ENCODE data around the gene NR3C2.
"Not testable (repeated sequence)": the region's sequence is repeated elsewhere in the genome, so short reads cannot be mapped to it uniquely, and the experiment has no call there.

NR3C2 gene

GRCh38 chr4:148211533-148211932, 230.7 kb downstream of the NR3C2 start:
- no peak for DNase-seq

GRCh38 chr4:148210661-148211060, 231.6 kb downstream of the NR3C2 start:
- no peak for DNase-seq

DNA sequence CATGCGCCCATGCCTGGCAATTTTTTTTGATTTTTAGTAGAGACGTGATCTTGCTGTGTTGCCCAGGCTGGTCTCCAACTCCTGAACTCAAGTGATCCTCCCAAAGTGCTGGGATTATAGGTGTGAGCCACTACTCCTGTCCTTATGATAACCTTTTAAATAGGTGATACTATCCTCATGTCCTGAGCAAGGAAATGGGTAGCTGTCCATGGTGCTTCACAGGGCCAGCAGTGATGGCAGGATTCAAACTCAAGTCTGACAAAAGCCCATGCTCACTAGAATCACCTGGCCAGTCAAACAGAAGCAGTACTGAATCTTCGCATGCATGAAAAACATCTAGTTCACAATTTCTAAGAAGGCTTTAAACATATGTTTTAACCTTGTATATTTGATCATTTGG, 235.1 kb downstream of the NR3C2 start:
- DNase-seq = no peak

DNA sequence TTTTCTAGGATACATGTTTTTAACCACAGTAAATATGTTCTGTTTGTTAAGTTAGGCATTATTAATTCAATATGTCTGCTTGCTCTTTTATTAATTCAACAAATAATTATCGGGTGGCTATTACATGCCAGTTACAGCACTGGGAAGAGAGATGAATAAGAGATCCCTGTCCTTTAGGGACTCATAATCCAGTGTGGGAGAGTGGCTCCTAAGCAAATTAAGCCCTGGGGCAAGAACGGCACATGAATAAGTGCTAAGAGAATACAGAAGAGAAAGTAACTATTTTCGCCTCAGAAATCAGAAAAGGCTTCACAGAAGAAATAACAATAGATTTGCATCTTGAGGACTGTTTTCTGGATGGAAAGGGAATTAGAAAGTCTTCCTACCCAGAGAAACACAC, 236.7 kb downstream of the NR3C2 start:
- DNase-seq = no peak

DNA sequence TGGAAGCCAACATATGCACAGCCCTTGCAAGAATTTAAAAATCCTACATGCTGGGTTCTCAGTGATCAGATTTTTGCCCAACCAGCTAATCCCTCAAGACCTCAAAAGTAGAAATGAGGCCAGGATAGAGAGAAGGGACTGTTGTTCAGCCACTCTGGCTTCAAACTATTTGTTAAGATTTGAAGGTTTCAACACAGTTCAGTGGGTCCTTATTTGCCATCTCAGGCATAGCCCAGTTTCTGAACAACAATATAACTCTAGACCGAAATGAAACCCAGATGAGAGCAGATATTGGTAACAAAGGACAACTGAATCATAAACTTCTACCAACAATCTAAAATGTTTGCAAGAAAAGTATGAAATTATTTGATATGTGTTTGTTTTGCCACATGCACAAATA, 237.3 kb downstream of the NR3C2 start:
- DNase-seq = no peak

- no peak for DNase-seq
Observed at GRCh38 chr4:148204171-148204570, 238.0 kb downstream of the NR3C2 start.

- DNase-seq = no peak
Observed at GRCh38 chr4:148203056-148203898, 238.9 kb downstream of the NR3C2 start.

GRCh38 chr4:148200960-148201359, 241.3 kb downstream of the NR3C2 start:
- no peak for DNase-seq

- DNase-seq = no peak
Observed at GRCh38 chr4:148196164-148196563, 246.1 kb downstream of the NR3C2 start.

- DNase-seq = no peak
Observed at GRCh38 chr4:148192526-148192925, 249.7 kb downstream of the NR3C2 start.

- DNase-seq = not testable (repeated sequence)
Observed at GRCh38 chr4:148187454-148188222, 254.6 kb downstream of the NR3C2 start.

- no peak for DNase-seq
Observed at GRCh38 chr4:148184922-148185321, 257.3 kb downstream of the NR3C2 start.

DNA sequence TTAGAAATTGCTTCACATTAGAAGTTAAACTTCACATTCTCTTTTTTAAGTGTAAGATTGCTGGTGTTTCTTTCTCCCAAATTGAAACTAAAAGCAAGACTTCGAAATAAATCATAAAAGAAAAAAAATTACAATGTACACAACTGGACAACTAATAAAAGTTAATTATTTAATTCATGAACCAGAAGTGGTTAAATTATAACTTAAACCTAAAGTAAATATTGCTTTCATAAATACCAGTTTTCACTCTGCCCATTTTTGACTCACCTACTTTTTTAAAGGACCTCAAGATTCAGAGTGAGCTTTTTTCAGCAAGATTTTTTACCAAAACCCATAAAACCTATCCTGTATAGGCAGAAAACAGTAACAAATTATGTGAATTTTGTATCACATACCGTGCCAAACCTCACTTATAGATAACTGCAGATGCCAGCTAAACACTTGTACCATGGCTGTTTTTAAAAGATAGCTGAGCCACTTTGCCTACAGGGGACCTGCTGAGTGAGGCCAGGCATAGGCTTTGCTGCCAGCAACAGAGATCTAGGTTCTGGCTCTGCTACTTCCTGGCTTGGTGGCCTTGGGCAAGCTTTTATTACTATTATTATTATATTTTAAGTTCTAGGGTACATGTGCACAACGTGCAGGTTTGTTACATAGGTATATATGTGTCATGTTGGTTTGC, 259.8 kb downstream of the NR3C2 start:
- no peak for DNase-seq

DNA sequence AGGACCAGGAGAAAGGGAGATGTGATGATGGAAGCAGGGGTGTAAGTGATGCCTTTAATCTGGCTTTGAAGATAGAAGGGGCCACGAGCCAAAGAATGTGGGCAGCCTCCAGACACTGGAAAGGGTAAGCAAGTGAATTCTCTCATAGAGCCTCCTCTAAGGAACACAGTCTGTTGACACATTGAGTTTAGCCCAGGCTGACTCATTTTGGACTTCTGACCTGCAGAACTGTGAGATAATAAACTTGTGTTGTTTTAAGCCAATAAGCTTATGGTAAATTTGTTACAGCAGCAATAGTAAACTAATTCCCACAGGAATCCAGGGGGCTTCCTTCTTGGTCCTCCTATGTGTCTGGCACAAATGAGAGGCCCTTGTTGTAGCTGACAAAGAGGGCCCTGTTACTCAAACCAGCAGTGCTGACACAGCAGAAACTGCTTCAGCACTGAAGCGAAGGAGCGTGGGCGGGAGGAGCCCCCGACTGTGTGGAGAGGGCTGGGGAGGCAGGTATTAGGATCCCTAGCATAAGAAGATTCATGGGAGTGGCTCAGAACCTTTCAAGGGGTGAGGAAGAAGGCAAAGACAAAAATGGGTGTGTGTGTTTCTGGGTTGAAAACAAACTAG, 268.7 kb downstream of the NR3C2 start:
- no peak for DNase-seq

- DNase-seq = no peak
Observed at GRCh38 chr4:148171596-148171995, 270.6 kb downstream of the NR3C2 start.

DNA sequence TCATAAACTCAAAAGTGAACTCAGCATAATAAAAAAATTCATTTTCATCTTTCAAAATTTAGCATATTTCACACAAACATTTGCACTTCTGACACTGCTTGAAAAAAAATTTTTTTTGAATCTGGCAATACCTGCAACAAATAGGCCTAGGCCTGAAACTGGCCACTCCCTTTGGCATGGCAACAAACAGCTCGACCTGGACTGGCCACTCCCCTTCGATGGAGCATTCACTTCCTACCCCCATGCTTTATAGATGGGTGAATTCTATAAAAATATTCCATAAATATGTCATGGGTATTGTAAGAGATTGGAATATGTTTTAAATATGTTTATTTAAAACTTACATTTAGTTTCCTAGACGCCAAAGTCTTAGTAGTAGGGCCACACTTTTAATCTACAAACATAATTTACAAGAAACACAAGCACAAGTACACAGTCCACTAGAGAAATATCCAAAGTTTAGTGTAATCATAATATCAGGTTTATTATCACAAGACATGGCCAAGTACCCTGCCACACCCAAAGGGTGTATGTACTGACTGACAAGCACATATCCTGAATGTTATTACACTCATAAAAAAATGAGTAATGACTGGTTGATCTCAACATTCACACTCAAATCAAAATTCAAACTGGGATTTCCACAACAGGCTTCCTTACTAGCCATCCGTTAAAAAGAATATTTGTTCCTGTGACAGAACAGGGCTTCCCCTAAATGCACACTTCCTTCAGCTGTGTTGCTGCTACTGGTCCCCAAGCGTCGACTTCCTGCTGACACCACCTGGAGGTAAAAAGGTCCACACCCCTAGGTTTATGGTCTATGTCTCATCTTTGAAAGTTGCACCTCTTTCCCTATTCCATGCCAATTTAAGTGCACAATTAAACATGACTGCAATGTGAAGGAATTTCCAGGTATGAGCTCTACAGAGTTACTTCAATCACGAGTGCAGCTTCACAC, 271.5 kb downstream of the NR3C2 start:
- no peak for DNase-seq

DNA sequence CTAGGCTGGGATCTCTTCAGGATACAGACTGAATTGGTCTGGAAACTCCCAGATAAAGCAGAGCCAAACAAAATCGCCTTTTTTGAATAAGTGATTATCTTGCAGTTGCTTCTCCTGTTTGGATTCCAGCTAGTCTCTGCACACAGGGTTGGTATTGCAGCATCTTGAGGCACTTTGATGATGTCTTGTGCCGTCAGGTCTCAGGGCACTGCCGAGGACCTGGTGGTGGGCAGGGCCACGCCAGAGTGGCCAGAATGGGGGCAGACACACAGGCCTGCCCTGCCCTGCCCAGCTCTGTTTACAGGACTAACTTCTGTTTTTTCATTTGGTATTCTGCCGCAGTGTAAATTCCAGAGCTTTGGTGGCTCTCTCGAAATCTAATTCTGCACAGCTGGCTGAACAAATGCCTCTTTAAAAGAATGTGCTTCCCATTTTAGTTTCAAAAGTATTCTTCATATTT, 276.1 kb downstream of the NR3C2 start:
- no peak for DNase-seq

DNA sequence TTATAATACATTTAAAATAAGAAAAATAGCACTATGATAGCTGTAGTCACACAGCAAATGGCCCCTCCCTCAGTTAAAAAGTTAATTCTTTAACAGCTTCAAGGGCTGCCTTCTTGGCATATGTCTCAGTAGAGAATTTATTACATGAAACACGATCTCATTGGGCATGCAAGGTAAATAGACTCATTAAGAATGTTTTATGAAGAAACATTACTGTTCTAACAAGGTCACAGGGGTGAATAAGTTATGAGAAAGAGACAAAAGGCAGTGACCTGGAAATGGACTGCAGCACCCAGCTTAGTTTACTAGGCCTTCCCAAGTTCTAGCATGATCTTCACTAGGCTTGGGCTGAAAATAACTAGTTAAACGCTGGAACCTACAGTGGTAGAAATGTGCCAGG, 277.7 kb downstream of the NR3C2 start:
- no peak for DNase-seq

DNA sequence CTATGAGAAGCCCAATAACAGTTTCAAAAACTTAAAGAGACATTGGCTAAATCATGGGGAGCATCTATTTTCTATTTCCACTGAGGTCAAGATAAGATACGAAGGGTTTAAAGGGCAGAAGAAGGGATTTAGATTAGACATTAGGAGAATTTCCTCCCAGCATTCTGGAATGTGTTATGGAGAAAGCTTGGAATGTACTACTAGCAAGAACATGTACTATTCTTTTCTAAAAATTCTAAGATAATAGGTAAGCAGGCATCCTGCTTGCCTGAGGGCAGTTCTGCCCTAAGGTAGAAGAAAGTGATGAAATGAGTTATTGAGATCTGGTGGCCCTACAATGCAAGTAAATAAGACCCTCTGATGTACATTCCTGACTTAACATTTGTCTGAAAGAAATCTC, 279.2 kb downstream of the NR3C2 start:
- DNase-seq = no peak

GRCh38 chr4:148162519-148162918, 279.7 kb downstream of the NR3C2 start:
- DNase-seq = no peak

DNA sequence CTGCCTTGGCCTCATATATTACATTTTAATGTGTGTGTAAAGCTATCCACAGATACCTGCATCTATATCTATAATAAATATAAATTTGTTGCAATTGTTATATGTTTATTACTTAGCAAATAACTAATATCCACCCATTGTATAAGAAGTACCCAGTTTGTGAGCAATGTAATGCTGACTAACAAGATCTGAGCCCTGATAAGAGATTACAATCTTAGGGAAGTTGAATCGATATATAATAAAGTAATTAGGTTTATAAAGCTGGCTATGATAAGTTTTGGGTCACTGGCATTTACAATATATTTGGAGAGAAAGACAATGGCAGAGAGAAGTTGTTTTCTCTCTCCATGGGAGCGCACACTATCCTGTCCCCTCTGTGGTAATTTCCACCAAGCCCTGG, 280.6 kb downstream of the NR3C2 start:
- no peak for DNase-seq

DNA sequence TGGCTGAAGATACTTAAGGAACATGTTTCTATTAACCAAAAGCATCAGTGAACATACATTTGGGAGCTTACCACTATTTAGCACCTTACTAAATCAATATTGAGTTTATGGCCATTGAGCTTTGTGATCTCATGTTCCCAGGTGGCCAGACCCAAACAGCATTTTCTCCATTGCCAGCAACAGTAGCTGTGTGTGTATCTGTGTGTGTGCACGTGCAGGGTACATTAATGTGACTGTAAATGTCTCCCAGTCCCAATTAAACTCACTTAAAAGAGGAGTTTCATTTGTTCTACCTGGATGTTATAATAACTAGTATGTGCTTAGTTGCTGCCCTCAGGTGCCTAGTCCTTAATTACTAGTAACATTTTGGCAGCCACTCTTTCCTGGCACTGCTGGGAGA, 282.4 kb downstream of the NR3C2 start:
- DNase-seq = no peak
